Fibroblast of lung (primary cell): Measurements from ENCODE around the gene CTU1.

Experiments used
- EZH2 ChIP-seq: IDR thresholded peaks from 2 replicates; pipeline ENCODE4 v1.5.1; 2012; ENCODE audit warnings: low read length, control low read depth, mild to moderate bottlenecking; ENCODE audit errors: missing control alignments
- TF ChIP-seq, protein P1 (sequence below), 2 donors: IDR thresholded peaks in 1 of 2; conservative IDR thresholded peaks in 1 of 2; 1 replicate in 1 of 2; 2 replicates in 1 of 2; pipeline ENCODE4 v1.5.1; 2011 to 2012; ENCODE audit warnings: low read length in 2 of 2, control low read depth in 1 of 2, inconsistent platforms in 1 of 2, low read depth in 1 of 2, mild to moderate bottlenecking in 1 of 2

GRCh38 chr19:51157265-51157664, 49.1 kb upstream of the CTU1 start:
- TF ChIP-seq, protein P1, sequence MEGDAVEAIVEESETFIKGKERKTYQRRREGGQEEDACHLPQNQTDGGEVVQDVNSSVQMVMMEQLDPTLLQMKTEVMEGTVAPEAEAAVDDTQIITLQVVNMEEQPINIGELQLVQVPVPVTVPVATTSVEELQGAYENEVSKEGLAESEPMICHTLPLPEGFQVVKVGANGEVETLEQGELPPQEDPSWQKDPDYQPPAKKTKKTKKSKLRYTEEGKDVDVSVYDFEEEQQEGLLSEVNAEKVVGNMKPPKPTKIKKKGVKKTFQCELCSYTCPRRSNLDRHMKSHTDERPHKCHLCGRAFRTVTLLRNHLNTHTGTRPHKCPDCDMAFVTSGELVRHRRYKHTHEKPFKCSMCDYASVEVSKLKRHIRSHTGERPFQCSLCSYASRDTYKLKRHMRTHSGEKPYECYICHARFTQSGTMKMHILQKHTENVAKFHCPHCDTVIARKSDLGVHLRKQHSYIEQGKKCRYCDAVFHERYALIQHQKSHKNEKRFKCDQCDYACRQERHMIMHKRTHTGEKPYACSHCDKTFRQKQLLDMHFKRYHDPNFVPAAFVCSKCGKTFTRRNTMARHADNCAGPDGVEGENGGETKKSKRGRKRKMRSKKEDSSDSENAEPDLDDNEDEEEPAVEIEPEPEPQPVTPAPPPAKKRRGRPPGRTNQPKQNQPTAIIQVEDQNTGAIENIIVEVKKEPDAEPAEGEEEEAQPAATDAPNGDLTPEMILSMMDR (conservative IDR thresholded peaks at IDR 0.05 in 1 of 2, IDR thresholded peaks at IDR 0.05 in 1 of 2; ENCODE audit: low read depth in 1 of 2, low read length in 2 of 2), result no peak
- no peak for TF ChIP-seq EZH2
